Neural progenitor cell (in vitro differentiated cells): ENCODE data around the gene FXYD5.

Source experiments
- EZH2 ChIP-seq: fragments of 200-600 bp; sonication (generic); IDR thresholded peaks from 2 replicates; pipeline ENCODE4 v1.6.1; 2017; ENCODE audit warnings: antibody characterized with exemption, mild to moderate bottlenecking, moderate library complexity
- TF ChIP-seq, protein P1 (sequence below): fragments of 200-600 bp; sonication (generic); IDR thresholded peaks from 2 replicates; pipeline ENCODE4 v1.5.1; 2017; ENCODE audit warnings: antibody characterized with exemption, mild to moderate bottlenecking

DNA sequence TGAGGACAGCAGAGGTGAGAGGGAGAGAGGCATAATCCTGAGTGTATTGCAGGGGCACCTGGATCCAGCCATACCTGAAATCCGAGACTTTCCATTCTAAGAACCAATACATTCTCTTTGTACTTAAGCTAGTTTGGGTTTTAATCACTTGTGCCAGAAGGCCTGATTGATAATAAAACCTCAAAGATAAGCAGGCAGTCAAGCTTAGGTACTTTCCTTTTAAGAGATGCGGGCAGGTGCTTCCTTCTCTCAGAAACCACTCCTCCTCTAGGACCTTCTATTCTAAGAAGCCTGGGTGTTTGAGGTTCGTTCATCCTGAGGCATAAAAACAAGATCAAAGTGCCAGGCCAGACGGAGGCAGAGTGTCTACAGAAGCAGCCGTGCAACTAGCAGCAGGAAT is 51.8 kb downstream of the FXYD5 start:
- TF ChIP-seq, protein P1, sequence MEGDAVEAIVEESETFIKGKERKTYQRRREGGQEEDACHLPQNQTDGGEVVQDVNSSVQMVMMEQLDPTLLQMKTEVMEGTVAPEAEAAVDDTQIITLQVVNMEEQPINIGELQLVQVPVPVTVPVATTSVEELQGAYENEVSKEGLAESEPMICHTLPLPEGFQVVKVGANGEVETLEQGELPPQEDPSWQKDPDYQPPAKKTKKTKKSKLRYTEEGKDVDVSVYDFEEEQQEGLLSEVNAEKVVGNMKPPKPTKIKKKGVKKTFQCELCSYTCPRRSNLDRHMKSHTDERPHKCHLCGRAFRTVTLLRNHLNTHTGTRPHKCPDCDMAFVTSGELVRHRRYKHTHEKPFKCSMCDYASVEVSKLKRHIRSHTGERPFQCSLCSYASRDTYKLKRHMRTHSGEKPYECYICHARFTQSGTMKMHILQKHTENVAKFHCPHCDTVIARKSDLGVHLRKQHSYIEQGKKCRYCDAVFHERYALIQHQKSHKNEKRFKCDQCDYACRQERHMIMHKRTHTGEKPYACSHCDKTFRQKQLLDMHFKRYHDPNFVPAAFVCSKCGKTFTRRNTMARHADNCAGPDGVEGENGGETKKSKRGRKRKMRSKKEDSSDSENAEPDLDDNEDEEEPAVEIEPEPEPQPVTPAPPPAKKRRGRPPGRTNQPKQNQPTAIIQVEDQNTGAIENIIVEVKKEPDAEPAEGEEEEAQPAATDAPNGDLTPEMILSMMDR, result no peak
- TF ChIP-seq EZH2, result no peak
